GM23338 (cell line): ENCODE results near the gene STIL.

Experiments
- CREB1 ChIP-seq: fragments of 250-450 bp; sonication (Bioruptor Pico); IDR thresholded peaks from 2 replicates; pipeline ENCODE4 v1.5.0; 2020; ENCODE audit warnings: low read depth, mild to moderate bottlenecking, moderate library complexity
- CTCF ChIP-seq, 2 experiments: fragments of 200-600 bp in 1 of 2; sonication (generic) in 1 of 2; conservative IDR thresholded peaks; 2 replicates each; pipeline versions ENCODE4 v1.5.1 to v1.6.1; 2016 to 2017; ENCODE audit warnings: antibody characterized with exemption in 2 of 2, low read depth in 2 of 2, mild to moderate bottlenecking in 2 of 2, moderate library complexity in 1 of 2

- TF ChIP-seq CTCF (conservative IDR thresholded peaks at IDR 0.05; ENCODE audit: low read depth in 2 of 2) (no peak), CREB1 (CRISPR knock-in tag) (no peak)
Measured at GRCh38 chr1:47328992-47329391, 15.0 kb upstream of the STIL start.
